NOMO-1 treated with DMSO at 0.1 percent for 48 hours (cell line): ENCODE data around the gene SEMA6C.
"Not testable (repeated sequence)": the region's sequence is repeated elsewhere in the genome, so short reads cannot be mapped to it uniquely, and the experiment has no call there.

Experiments used
- DNase-seq: peaks from one replicate; lab custom pipeline; 2025; ENCODE audit not compliant: unreplicated experiment; lab: John Stamatoyannopoulos, UW

The SEMA6C gene

DNA sequence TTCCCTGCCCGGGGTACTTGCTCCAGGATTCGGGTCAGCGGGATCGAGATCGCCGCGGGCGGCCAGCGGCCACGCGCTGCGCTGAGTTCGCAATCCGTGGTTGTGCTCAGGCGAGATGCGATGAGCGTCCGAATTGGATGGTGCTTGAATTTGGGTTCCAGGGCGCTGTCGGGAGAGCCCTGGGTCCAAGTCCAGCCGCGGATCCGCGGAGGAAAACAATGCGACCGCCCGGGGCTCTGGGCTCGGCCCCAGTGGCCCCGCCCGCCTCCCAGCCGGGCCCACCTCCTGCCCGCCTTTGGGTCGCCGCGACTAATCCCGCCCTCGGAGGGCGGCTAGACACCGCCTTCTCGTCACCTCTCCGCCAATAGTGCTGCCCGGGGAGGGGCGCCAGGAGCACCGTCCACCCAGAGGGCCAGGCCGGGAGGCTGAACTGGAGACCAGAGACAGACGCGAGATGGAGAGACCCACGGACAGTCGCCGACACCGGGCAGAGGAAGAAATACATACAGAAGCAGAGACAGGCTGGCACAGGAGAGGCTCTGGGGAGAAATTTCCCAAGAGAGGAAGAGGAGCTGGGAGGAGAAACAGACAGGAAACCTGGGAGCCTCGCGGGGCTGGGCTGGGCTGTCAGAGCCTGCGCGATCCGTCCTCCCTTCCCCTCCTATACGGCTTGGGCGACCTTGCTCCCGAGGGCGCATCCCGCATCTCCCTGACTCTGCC lies at the start of gene SEMA6C:
Gene SEMA6C, minus strand, starts transcription at position 220 of the 720 bp plus-strand sequence. CDS start 4,010 bp downstream, outside the sequence.
- peak; percentile 86 for DNase-seq

DNA sequence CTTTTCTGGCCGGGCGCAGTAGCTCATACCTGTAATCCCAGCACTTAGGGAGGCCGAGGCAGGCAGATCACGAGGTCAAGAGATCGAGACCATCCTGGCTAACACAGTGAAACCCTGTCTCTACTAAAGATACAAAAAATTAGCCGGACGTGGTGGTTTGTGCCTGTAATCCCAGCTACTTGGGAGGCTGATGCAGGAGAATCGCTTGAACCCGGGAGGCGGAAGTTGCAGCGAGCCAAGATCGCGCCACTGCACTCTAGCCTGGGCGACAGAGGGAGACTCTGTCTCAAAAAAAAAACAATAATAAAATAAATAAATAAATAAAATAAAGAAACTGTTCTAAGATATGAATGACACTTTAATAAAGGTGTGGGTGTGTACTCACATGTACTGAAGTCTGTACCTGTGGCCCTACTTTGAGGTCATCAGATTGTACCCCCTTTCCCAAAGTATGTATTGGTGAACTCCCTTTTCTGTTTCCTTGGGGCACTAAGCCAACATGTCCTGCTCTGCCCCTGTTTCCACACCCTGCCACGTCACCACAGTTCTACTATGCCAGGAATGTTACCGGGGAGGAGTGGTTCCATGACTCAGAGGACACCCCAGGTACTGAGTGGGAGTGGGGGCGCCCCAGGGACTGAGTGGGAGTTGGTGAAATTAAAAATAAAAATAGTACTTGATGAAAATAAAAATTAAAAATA lies 48.6 kb upstream of the SEMA6C start:
- DNase-seq = not testable (repeated sequence)

GRCh38 chr1:151193856-151194255 lies 47.4 kb upstream of the SEMA6C start:
- no peak for DNase-seq

DNA sequence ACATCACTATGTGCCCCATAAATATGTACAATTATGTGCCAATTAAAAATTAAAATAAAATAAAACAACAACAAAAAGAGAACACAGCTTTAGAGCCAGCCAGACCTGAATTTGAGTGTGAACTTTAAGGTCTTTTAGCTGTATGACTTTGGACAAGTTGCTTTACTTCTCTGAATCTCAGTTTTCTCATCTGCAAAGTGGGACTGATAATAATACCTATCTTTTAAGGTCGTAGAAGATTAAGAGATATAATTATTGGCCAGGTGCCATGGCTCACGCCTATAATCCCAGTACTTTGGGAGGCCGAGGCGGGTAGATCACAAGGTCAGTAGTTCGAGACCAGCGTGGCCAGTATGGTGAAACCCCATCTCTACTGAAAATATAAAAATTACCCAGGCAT lies 46.9 kb upstream of the SEMA6C start:
- no peak for DNase-seq

DNA sequence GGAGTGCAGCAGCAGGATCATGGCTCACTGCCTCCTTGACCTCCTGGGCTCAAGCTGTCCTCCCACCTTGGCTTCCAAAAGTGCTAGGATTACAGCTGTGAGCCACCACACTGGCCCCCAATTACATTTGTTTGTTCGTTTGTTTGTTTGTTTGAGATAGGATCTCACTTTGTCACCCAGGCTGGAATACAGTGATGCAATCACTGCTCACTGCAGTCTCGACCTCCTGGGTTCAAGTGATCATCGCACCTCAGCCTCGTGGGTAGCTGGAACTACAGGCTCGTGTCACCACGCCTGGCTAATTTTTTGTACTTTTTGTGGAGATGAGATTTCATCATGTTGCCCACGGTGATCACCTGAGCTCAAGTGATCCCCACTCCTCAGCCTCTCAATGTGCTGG lies 45.6 kb upstream of the SEMA6C start:
- DNase-seq = no peak

- DNase-seq = peak; percentile 93
These were observed 43.4 kb upstream of the SEMA6C start, which contains the start of gene VPS72 for GRCh38 chr1:151189637-151190445. VPS72 (minus strand) TSS chr1:151190197; CDS start chr1:151190121, 76 bp downstream.

DNA sequence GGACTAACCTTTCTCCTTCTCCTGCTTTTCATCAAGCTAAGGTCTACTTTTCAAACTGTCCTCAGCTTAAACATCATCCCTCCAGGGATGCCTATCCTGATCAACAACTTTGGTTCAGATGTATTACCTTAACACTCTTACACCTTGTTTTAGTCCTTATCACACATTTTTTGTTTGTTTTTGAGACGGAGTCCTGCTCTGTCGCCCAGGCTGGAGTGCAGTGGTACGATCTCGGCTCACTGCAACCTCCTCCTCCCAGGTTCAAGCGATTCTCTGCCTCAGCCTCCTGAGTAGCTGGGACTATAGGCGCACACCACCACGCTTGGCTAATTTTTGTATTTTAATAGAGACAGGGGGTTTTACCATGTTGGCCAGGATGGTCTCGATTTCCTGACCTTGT lies 42.2 kb upstream of the SEMA6C start:
- DNase-seq = not testable (repeated sequence)

DNA sequence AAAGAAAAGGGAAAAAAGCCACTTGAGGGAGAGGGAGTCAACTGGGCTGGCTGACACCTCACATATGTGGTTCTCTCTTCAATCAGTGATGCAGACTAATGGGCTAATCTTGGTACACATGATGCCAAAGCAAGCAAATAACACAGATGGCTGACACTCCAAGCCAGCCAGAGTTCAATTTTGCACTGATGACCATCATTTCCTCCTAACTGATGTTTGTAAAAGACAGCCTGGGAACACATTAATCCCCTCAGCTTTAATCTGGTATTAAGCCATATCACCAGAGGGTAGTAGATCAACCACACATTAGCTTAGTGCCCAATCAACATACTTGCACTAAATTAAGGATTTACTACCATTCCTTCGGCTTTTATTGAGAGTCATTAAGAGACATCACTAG lies 40.8 kb upstream of the SEMA6C start:
- no peak for DNase-seq

DNA sequence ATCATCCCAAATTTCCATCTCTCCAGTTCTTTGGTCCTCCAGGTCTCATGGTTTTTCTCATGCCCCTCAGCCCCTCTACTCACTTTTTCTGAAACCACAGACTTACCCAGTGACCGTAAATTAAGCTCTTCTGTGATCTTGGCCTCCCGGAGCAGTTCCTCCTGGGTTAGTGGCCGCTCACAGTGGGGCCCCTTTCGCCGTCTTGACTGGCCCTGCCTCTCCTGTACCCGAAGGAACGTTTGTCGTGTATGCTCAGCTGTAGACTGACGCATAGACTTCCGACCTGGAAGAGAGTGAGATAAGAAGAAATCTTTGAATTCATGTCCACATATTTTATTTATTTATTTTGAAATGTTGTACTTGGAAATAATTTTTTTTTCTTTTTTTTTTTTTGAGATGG lies 37.8 kb upstream of the SEMA6C start:
- no peak for DNase-seq

DNA sequence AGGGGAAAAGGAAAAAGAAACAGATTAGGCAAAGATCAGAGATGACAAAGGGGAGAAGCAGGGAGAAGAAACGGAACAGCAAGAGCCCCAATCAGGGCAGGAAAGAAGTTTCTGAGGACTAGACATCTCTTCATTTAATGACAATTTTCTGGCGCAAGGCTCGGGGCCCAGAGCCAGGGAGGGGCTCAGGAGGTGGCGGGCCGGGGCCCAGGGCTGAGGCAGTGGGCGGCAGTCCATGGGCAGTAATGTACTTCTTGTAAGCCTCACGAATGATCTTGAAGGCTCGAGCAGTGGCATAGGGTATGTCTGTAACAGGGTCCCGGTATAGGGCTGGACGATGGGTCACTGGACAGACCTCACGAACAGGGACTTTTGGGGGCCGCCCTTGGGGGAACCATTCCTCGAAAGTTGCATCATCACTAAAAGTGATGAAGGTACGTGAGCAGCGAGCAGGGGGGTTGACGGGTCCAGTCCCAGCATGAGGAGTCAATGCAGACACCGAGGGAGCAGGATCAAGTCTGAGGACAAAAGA lies 30.1 kb upstream of the SEMA6C start:
- DNase-seq = no peak

DNA sequence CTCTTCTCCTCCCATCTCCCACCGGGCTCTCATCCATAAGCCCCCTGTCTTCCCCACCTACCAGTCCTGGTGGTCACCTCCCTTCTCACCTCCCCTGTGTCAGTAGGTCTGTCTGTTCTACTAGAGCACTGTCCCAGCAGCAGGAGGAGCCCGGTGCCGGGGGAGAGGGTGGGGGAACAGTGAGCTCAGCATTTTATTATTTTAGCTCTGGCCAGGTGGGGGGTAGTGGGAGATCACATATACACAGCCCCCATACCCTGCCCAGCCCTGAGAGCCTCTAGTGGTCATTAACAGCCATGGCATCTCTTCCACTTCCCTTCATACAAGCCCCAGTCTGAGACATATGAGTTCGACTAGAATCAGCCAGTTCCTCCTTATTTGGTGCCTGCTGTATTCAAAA lies 29.4 kb upstream of the SEMA6C start, which contains the start of gene TMOD4:
Gene TMOD4, minus strand, starts transcription at position 119 of the 400 bp plus-strand sequence. CDS start 1,106 bp downstream, outside the sequence.
- peak; percentile 21 for DNase-seq

- DNase-seq = no peak
These were observed 28.8 kb upstream of the SEMA6C start for GRCh38 chr1:151175041-151175741.

- DNase-seq = no peak
These were observed 24.8 kb upstream of the SEMA6C start for GRCh38 chr1:151171190-151171589.

- no peak for DNase-seq
These were observed 20.7 kb upstream of the SEMA6C start for GRCh38 chr1:151167116-151167515.

DNA sequence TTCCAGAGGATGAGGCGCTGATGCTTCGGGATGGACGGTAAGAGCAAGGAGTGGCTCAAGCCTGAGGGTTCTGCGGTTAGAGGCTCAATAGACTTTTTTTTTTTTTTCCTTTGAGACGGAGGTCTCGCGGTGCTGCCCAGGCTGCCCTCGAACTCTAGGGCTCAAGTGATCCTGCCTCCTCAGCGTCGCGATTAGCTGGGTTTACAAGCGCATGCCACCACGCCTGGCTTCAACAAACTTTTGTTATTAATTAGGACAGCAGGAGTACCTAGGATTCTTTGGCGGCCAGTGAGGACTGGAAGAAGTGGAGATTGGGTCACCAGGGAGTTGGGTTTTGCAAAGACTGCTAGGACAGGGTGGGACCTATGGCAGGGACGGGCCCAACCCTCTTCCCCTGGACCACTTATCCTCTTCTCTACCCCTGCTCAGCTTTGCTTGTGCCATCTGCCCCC lies 20.1 kb upstream of the SEMA6C start:
- peak; percentile 33 for DNase-seq

- peak; percentile 99 for DNase-seq
These were observed 19.5 kb upstream of the SEMA6C start, which contains the start of the genes LYSMD1 and SCNM1 for GRCh38 chr1:151165738-151166504. LYSMD1 (minus strand) TSS chr1:151165902; CDS start chr1:151165258, 644 bp downstream. SCNM1 (plus strand) TSS chr1:151166144; CDS start chr1:151166153, 9 bp downstream.

DNA sequence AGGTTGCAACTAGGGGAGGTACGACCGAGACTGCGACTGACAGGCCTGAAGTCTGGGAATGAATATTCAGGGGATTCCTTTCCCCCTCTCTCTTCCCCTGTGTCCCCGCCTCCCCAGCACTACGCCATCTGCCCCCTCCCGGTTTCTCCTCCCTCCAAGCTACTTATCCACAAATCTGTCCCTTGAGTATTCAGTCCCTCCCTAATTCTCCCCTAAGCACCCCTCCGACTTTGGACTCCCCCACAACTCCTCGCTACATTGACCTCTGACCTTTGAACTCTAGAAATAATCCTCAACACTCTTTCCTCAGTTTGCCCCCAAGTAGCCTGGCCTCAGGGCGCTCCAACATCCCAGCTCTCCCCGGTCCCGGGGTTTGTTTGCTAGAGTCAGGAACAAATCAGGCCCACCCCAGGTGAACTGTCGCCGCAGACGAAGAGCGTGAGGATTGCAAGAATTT lies 18.9 kb upstream of the SEMA6C start:
- no peak for DNase-seq

DNA sequence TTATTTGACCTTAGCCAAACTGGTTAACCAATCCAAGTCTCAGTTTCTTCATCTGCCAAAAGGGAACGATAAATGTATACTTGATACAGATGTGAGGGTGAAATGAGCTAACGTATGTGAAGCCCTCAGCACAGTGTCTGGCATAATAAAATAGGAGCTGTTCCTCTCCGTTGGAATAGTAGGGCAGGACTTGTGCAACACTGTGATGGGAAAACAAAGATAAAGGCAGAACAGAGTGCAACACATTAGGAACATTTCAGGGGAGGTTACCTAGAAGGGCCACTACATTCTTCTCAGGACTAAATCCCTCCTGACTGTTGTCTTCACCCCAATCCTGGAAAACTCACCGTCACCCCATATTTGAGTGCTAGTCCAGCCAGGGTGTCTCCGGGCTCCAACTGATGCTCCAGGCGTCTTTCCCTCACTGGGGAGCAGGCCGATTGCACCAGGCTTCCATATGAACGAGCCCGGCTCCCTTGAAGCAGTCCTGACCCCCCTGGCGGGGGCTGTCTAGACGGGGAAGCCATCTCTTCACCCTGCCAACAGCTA lies 18.4 kb upstream of the SEMA6C start:
- DNase-seq = no peak

GRCh38 chr1:151159373-151159772 lies 12.9 kb upstream of the SEMA6C start:
- DNase-seq = no peak
